Medulla oblongata (tissue), 1 donor: ENCODE results near the gene VPS35L.
A peak's percentile ranks its signal among the peaks of the same experiment; 100 is the strongest.

Source experiments
- DNase-seq: peaks from one replicate; pipeline ENCODE4 v3.0.0-alpha.2; 2015; ENCODE audit errors: extremely low spot score

The VPS35L gene, protein sequence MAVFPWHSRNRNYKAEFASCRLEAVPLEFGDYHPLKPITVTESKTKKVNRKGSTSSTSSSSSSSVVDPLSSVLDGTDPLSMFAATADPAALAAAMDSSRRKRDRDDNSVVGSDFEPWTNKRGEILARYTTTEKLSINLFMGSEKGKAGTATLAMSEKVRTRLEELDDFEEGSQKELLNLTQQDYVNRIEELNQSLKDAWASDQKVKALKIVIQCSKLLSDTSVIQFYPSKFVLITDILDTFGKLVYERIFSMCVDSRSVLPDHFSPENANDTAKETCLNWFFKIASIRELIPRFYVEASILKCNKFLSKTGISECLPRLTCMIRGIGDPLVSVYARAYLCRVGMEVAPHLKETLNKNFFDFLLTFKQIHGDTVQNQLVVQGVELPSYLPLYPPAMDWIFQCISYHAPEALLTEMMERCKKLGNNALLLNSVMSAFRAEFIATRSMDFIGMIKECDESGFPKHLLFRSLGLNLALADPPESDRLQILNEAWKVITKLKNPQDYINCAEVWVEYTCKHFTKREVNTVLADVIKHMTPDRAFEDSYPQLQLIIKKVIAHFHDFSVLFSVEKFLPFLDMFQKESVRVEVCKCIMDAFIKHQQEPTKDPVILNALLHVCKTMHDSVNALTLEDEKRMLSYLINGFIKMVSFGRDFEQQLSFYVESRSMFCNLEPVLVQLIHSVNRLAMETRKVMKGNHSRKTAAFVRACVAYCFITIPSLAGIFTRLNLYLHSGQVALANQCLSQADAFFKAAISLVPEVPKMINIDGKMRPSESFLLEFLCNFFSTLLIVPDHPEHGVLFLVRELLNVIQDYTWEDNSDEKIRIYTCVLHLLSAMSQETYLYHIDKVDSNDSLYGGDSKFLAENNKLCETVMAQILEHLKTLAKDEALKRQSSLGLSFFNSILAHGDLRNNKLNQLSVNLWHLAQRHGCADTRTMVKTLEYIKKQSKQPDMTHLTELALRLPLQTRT

GRCh38 chr16:19555186-19555937, at the start of gene VPS35L:
TSS of gene VPS35L (plus strand) at chr16:19555703. CDS start at chr16:19555730, 27 bp downstream.
- DNase-seq, result peak; percentile 98

GRCh38 chr16:19506965-19507364, 48.5 kb upstream of the VPS35L start:
- DNase-seq, result no peak

DNA sequence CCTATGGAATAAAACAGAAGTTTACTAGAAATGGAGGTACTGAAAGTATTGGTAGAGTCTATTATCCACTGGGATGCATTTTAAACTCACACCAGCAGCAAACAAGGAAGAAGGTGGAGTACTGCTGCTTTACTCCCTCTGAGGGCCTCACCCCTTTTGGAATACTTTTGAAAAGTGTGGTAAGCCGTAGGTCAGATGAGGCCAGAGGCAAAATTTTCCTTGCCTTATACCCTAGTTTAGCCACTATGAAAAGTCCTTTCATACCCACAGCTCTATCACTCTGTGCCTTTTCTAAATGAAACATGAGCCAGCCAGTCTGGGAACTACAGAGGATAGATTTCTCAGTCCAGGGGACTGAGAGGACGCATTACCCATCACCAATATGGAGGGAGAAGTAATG, 47.6 kb upstream of the VPS35L start:
- no peak for DNase-seq

DNA sequence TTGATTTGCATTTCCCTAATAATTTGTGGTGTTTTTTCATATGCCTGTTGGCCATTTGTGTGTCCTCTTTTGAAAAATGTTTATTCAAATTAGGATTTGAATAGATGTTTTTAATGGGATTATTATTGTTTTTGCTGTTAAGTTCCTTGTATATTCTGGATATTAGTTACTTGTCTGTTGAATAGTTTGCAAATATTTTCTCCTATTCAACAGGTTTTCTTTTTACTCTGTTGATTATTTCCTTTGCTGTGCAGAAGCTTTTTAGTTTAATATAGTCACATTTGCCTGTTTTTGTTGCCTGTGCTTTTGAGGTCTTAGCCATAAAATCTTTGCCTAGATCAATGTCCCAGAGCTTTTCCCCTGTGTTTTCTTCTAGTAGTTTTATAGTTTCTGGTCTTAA, 43.2 kb upstream of the VPS35L start:
- no peak for DNase-seq

- DNase-seq, result no peak
These were observed 42.0 kb upstream of the VPS35L start for GRCh38 chr16:19513377-19514053.

DNA sequence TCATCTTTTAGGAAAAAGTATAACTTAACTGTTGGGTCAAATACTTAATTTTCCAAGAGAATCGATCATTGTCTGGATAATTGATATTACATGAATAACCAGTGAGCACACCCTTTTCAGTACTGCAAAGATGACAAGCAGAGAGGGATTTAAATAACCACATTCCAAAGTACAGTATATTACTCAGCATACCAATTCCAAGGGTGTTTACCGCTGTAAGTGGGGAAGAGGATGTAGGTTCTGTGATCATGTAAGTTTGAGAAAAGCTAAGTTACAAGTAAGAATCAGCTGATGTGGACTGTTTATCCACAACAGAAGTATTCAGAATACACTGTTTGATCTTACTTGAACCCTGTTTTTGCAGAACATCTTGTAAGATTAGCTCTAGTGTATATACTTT, 39.7 kb upstream of the VPS35L start:
- no peak for DNase-seq

- no peak for DNase-seq
These were observed 37.9 kb upstream of the VPS35L start for GRCh38 chr16:19517424-19518089.

DNA sequence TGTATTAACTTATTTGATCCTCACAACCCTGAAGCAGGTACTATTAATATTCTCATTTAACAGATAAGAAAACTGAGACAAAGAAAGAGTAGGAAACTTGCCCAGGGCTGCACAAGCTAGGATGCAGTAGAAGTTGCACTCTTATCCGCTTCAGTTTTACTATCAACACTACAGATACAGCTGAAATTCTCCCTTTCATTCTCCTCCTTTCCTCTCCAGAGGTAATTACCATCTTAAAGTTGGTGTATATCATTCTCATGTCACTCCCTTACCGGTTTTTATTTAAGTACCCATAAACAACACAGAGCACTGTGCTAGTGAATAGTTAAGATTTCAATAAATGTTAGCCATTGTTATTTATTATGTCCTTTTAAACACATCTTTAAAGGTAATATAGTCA, 37.1 kb upstream of the VPS35L start:
- DNase-seq, result no peak

DNA sequence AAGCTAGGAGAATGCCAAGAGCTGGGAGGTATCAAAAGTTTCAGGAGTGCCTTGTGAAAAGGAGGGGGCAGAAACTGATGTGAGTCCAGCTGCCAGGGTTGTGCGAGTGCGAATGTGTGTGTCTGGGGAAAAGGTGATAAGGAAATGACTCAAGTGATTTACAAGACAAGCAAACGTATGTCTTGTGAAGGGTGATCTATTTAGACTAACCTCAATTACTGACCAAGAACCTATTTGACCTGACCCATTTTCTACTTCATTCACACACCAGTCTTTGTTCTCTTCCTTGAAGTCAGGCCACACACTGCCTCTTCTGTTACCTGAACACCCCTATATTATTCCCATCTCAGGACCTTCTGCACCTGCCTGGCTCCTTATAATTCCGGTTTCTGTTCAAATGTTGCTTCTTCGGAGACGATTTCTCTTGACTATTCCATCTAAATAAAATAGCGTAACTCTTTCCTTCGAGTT, 34.6 kb upstream of the VPS35L start:
- DNase-seq, result no peak

- DNase-seq, result peak; percentile 98
These were observed 33.8 kb upstream of the VPS35L start, which contains the start of gene GDE1 for GRCh38 chr16:19521471-19522396. TSS of gene GDE1 (minus strand) at chr16:19522098. CDS start at chr16:19521964, 134 bp downstream.

DNA sequence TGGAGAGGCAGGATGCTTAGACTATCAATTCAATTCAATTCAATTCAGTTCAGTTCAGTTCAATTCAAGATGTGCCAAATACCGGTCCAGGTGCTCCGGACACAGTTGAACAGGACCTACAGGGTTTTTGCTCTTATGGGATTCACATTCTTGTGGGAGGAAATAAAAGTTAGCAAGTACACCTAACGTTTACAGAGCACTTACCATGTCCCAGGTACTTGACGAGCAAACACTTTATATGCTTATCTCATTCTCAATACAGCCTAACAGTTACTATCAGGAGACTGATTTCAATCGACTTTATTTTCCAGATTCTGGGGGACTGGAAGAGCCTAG, 33.1 kb upstream of the VPS35L start:
- DNase-seq, result no peak

DNA sequence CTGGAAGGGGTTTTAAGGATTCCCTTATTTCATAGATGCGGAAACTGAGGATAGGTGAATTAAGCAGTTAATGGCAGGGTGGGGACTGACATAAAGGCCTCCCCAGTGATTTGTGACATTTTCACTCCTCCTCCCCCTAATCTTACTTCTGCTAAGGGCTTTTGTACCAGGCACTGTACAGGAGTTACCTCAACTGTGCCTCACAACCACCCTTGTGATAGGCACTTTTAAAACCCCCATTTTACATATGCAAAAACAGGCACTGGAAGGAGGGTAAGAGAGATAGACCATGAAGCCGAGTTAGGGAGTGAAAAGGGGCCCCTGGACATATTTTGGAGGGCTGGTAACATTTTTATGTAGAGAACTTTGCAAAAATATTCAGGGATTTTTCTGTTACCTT, 32.7 kb upstream of the VPS35L start:
- no peak for DNase-seq

GRCh38 chr16:19523184-19523558, 32.3 kb upstream of the VPS35L start:
- no peak for DNase-seq

- DNase-seq, result peak; percentile 99
These were observed 31.7 kb upstream of the VPS35L start, which contains the start of gene CCP110 for GRCh38 chr16:19523559-19524355. TSS of gene CCP110 (plus strand) at chr16:19523942. CDS start at chr16:19527882, 3,940 bp downstream.

GRCh38 chr16:19524356-19524615, 31.2 kb upstream of the VPS35L start:
- no peak for DNase-seq

DNA sequence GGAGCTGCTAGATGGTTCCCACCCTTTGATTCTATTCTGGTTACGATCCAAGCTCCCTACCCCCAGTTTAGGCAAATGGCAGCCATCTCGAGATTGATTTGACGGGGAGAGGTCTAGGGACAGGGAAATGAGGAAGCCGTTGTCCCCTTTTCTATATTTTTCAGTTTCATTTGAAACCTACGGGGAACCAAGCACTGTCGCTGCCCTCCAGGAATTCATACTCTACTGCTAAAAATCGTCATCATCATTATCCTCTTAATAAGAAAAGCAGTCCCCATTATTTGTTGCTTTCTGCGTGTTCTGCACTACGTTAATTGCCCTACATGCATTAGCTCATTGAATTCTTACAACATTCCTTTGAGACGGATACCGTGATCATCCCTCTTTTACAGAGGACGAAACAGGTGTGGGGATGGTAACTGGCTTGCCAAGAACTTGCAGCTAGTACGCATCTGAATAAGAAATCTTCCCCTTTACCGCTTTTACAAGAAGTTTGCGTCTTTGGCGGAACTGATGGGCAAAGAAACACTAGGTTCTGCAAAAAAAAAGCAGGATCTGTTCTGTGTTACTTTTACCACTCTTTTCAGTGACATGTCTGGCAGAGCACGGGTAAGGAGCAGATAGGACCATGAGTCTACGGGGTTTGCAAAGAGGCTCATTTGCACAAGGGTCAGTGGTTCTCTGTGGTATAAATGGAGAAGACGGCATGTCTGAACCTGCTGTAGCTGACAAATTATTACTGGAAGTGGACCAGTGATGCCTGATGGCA, 30.7 kb upstream of the VPS35L start:
- peak; percentile 55 for DNase-seq

DNA sequence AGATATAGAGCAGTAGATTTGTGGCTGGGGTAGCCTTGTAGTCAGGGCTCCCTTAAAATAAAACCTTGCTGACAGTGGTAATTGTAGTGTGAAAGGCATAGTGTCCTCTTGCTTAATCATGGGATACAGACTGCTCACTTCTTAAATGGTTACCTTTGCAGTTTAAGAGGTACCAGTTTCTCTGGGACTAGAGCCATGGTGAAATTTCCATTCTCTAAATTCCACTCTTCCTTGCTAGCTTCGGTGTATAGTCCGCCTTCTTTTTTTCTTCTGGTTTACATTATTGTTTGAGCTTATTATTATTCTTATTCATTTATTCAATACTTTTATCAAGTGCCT, 30.1 kb upstream of the VPS35L start:
- DNase-seq, result no peak

DNA sequence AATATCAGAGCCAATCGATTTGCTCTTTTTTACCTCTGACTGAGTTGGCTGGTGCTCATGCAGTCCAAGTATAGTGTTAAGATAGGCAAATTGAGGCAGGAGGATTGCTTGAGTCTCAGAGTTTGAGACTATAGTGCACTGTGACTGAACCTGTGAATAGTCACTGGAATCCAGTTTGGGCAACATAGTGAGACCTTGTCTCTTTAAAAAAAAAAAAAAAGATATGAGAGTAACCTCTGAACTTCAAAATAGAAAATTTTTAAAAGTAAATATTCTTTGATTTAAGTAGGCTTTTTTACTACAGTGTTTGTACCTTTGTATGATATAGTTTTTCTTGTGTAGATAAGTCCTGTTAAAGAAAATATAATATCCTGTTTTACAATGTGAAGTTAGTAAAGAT, 28.3 kb upstream of the VPS35L start:
- no peak for DNase-seq
